Ishikawa (cell line): Measurements from ENCODE around the gene ADGRG7.

Experiments
- CEBPB ChIP-seq: IDR thresholded peaks from 2 replicates; pipeline ENCODE4 v1.6.1; 2012
- CREB1 ChIP-seq: IDR thresholded peaks from 2 replicates; pipeline ENCODE4 v1.6.1; 2012; ENCODE audit warnings: low read depth
- EGR1 ChIP-seq: IDR thresholded peaks from 2 replicates; pipeline ENCODE4 v1.6.1; 2012
- EP300 ChIP-seq: IDR thresholded peaks from 2 replicates; pipeline ENCODE4 v1.6.1; 2012; ENCODE audit warnings: borderline replicate concordance
- FOXM1 ChIP-seq: IDR thresholded peaks from 2 replicates; pipeline ENCODE4 v1.6.1; 2012; ENCODE audit warnings: low read depth, borderline replicate concordance
- NFIC ChIP-seq: IDR thresholded peaks from 2 replicates; pipeline ENCODE4 v1.6.1; 2012
- RAD21 ChIP-seq: IDR thresholded peaks from 2 replicates; pipeline ENCODE4 v1.6.1; 2012; ENCODE audit warnings: low read depth
- TAF1 ChIP-seq: IDR thresholded peaks from 2 replicates; pipeline ENCODE4 v1.6.1; 2012; ENCODE audit warnings: low read depth, mild to moderate bottlenecking
- TCF12 ChIP-seq: IDR thresholded peaks from 2 replicates; pipeline ENCODE4 v1.6.1; 2012; ENCODE audit warnings: low read depth
- TEAD4 ChIP-seq: IDR thresholded peaks from 2 replicates; pipeline ENCODE4 v1.6.1; 2012
- USF1 ChIP-seq: IDR thresholded peaks from 2 replicates; pipeline ENCODE4 v1.6.1; 2012
- YY1 ChIP-seq: IDR thresholded peaks from 2 replicates; pipeline ENCODE4 v1.6.1; 2012; ENCODE audit warnings: low read depth
- ZBTB7A ChIP-seq: IDR thresholded peaks from 2 replicates; pipeline ENCODE4 v1.6.1; 2012; ENCODE audit warnings: low read depth
- TF ChIP-seq, protein P1 (sequence below): IDR thresholded peaks from 2 replicates; pipeline ENCODE4 v1.6.1; 2012; ENCODE audit warnings: low read depth, mild to moderate bottlenecking
- TF ChIP-seq, protein P2 (sequence below): IDR thresholded peaks from 2 replicates; pipeline ENCODE4 v1.6.1; 2012

ADGRG7 gene

DNA sequence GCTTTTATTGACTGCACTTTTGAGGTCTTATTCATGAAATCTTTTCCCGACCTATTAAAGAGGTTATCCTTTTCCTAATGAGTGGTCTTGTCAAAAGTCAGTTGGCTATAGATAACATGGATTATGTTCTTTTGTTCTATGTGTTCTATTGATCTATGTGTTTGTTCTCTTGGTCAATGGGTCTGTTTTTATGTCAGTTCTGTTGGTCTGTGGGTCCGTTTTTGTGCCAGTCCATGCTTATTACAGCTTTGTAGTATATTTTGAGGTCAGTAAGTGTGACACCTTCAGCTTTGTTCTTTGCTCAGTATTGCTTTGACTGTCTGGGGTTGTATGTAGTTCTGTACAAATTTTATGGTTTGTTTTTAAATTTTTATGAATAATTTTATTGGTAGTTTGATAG lies 107.7 kb downstream of the ADGRG7 start:
- no peak for TF ChIP-seq CREB1
- no peak for TF ChIP-seq FOXM1
- TF ChIP-seq, protein P1, sequence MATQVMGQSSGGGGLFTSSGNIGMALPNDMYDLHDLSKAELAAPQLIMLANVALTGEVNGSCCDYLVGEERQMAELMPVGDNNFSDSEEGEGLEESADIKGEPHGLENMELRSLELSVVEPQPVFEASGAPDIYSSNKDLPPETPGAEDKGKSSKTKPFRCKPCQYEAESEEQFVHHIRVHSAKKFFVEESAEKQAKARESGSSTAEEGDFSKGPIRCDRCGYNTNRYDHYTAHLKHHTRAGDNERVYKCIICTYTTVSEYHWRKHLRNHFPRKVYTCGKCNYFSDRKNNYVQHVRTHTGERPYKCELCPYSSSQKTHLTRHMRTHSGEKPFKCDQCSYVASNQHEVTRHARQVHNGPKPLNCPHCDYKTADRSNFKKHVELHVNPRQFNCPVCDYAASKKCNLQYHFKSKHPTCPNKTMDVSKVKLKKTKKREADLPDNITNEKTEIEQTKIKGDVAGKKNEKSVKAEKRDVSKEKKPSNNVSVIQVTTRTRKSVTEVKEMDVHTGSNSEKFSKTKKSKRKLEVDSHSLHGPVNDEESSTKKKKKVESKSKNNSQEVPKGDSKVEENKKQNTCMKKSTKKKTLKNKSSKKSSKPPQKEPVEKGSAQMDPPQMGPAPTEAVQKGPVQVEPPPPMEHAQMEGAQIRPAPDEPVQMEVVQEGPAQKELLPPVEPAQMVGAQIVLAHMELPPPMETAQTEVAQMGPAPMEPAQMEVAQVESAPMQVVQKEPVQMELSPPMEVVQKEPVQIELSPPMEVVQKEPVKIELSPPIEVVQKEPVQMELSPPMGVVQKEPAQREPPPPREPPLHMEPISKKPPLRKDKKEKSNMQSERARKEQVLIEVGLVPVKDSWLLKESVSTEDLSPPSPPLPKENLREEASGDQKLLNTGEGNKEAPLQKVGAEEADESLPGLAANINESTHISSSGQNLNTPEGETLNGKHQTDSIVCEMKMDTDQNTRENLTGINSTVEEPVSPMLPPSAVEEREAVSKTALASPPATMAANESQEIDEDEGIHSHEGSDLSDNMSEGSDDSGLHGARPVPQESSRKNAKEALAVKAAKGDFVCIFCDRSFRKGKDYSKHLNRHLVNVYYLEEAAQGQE: no peak
- TF ChIP-seq TAF1: no peak
- no peak for TF ChIP-seq USF1
- TF ChIP-seq, protein P2, sequence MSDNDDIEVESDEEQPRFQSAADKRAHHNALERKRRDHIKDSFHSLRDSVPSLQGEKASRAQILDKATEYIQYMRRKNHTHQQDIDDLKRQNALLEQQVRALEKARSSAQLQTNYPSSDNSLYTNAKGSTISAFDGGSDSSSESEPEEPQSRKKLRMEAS: no peak
- no peak for TF ChIP-seq TEAD4
- TF ChIP-seq NFIC: no peak
- no peak for TF ChIP-seq TCF12
- TF ChIP-seq RAD21: no peak
- no peak for TF ChIP-seq ZBTB7A
- TF ChIP-seq YY1: no peak
- no peak for TF ChIP-seq EP300
- TF ChIP-seq EGR1: no peak
- TF ChIP-seq CEBPB: no peak

- TF ChIP-seq, protein P1: no peak
- no peak for TF ChIP-seq CREB1
- TF ChIP-seq CEBPB: no peak
- no peak for TF ChIP-seq TAF1
- no peak for TF ChIP-seq NFIC
- TF ChIP-seq FOXM1: no peak
- no peak for TF ChIP-seq RAD21
- no peak for TF ChIP-seq USF1
- TF ChIP-seq TEAD4: no peak
Measured at GRCh38 chr3:100717637-100718487, 108.5 kb downstream of the ADGRG7 start.

DNA sequence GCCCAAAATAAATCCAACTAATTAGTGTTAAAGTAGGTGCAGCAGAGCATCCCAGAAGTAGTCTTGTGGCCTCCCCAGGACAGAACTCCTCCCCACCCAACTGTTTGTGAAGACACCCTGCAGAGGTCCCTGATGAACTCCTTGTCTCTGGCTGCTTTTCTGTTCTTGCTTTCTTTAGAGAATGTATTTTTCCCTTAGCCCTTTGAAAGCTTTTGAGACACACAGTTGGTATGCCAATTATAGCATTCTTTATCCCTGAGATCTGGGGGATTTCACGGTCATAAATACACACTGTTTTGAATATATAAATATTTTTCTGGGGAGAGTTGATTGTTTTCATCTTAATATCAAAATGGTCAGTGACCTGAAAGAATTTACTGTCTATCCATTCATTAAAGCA lies 109.7 kb downstream of the ADGRG7 start:
- TF ChIP-seq EP300: no peak
- no peak for TF ChIP-seq NFIC
- TF ChIP-seq YY1: no peak
- no peak for TF ChIP-seq FOXM1
- TF ChIP-seq RAD21: no peak

DNA sequence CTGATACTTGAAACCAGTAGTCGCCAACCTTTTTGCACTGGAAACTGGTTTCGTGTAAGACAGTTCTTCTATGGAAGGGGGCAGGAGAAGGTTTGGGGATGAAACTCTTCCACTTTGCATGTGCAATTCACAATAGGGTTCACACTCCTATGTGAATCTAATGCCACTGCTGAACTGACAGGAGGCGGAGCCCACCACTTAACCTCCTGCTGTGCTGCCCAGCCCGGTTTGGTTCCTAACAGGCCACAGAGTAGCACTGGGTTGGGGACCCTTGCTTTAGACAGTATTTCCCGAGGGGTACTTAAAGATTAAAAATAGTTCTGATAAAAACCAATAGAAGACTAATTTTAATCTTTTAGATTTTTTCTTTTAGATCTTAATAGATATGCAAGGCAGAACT lies 111.0 kb downstream of the ADGRG7 start:
- no peak for TF ChIP-seq USF1
- TF ChIP-seq CEBPB: no peak
- no peak for TF ChIP-seq TAF1

GRCh38 chr3:100725935-100726513 lies 116.6 kb downstream of the ADGRG7 start:
- no peak for TF ChIP-seq ZBTB7A
- TF ChIP-seq NFIC: no peak
- TF ChIP-seq, protein P1: no peak
- TF ChIP-seq, protein P2: no peak
- TF ChIP-seq EGR1: no peak
- TF ChIP-seq RAD21: no peak
- no peak for TF ChIP-seq FOXM1
